ENCODE results near the gene NPHP1.
"Not testable (repeated sequence)": the region's sequence is repeated elsewhere in the genome, so short reads cannot be mapped to it uniquely, and the experiment has no call there.

NPHP1 gene

DNA sequence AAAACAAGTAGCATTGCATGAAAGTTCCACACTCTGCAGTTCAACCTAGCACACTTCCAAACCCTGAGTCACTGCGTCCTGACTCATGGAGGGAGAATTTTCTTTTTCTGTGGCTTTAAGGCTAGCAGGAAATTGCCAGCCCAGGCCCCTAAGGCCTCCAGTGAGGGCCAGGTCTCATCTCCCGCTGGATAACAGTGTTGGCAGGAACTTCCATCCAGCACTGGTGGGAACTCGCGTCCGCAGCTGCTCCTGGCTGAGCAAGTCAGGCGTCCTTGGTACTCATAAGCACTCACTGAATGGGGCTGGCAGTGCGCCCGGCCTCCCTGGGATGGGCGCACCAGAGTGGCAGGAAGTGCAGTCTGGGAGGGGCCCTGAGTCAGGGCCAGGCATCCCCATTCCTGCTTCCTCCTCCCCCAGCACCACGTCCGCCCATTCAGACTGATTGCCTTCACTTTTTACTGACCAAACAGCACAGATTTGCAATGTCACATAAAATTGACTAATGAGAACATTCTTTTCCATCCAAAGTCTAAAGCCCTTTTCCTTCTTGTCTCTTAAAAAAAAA is 103.5 kb downstream of the NPHP1 start:
- TF ChIP-seq CTCF (IDR thresholded peaks at IDR 0.05; ENCODE audit: low read depth, low read length, missing control alignments): no peak
- peak; percentile 98 for DNase-seq (ENCODE audit: extremely low read depth, low read depth)
- no peak overlapping the region for H3K4me3 ChIP-seq (replicated peaks; ENCODE audit: low read depth, low read length)

DNA sequence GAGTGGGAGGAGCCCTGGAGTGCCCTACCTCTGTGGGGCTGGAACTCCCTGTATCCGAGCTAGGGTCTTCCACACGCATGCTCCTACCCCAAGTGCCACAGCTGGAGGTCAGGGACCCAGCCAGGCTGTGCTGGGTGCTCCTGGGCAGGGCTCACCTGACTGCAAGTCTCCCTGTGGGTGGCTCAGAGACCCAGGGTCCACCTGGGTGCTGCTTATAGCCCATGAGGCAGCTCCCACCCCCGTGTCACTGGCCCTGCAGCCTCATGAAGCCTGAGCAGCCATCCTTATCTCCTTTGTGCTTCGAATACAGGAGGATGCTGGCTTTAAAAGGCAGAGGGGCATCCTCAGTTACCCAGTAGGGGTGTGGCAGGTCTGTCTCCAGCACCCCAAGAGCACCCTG is 103.9 kb downstream of the NPHP1 start:
- DNase-seq (ENCODE audit: extremely low read depth, low read depth); H3K4me3 ChIP-seq (replicated peaks; ENCODE audit: low read depth, low read length): not testable (repeated sequence)

GRCh38 chr2:110100480-110100879 is 104.3 kb downstream of the NPHP1 start:
- H3K4me3 ChIP-seq (replicated peaks; ENCODE audit: low read depth, low read length): no peak overlapping the region
- DNase-seq (ENCODE audit: extremely low read depth, low read depth): no peak
- no peak for TF ChIP-seq CTCF (IDR thresholded peaks at IDR 0.05; ENCODE audit: low read depth, low read length, missing control alignments)

DNA sequence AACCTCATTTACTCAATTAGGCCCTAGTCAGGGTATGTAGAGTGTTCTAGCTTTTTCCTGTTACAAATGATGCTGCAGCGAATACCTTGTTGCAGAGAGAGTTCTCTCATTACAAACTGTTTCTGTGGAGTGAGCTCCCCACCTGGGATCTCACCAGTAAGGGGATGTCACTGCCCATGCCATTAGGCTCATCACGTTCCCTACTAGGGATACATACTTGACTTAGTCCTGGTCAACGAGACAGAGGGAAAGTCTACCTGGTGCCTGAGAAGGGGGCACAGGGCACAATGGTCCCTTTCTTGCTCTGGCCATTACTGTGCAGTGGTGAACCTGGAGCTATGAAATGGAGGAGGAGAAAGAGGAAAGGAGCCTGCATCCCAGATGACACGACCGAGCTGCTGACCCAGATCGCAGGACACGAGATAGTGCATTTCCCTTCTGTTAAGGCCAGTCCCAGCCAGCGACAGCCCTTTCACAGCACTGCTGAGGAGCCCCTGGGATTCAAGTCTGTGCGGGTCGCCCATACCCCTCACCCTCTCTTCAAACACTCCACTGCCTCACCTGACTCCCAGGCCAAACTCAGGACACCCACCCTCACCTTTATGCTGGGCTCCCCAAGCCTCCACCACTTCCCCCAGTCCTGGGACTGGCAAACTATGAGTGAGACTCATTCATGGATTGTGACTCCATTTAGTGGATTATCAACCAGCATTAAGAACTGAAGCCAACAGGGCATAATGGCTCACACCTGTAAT is 105.2 kb downstream of the NPHP1 start:
- no peak for TF ChIP-seq CTCF (IDR thresholded peaks at IDR 0.05; ENCODE audit: low read depth, low read length, missing control alignments)
- DNase-seq (ENCODE audit: extremely low read depth, low read depth): no peak

DNA sequence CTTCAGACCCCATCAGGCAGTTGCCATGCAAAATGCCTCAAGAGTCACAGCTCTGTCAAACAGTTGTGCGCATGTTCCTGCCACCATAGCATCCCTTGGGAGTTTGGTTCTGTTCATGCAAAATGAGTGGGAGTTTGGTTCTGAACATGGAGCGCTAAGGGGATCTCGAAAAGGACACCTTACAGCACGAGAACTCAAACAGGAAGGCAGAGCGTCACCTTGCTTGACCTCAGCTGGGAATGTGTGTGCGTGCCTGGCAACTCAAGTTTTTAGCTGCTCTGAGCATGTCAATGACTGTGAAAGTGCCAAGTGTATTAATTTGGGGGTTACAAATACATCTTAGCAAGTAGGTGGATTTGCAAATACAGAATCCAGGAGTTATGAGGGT is 105.8 kb downstream of the NPHP1 start:
- no peak for TF ChIP-seq CTCF (IDR thresholded peaks at IDR 0.05; ENCODE audit: low read depth, low read length, missing control alignments)
- no peak for DNase-seq (ENCODE audit: extremely low read depth, low read depth)
- no peak overlapping the region for H3K4me3 ChIP-seq (replicated peaks; ENCODE audit: low read depth, low read length)

More for the DNA sequence above, 105.2 kb downstream of the NPHP1 start:
- no peak overlapping the region for H3K4me3 ChIP-seq (replicated peaks; ENCODE audit: low read depth, low read length)

GRCh38 chr2:110097506-110098220 is 107.2 kb downstream of the NPHP1 start:
- TF ChIP-seq CTCF (IDR thresholded peaks at IDR 0.05; ENCODE audit: low read depth, low read length, missing control alignments): no peak
- no peak overlapping the region for H3K4me3 ChIP-seq (replicated peaks; ENCODE audit: low read depth, low read length)

GRCh38 chr2:110095994-110096633 is 108.7 kb downstream of the NPHP1 start:
- TF ChIP-seq CTCF (IDR thresholded peaks at IDR 0.05; ENCODE audit: low read depth, low read length, missing control alignments): no peak

More at GRCh38 chr2:110097506-110098220, 107.2 kb downstream of the NPHP1 start:
- DNase-seq (ENCODE audit: extremely low read depth, low read depth): no peak

DNA sequence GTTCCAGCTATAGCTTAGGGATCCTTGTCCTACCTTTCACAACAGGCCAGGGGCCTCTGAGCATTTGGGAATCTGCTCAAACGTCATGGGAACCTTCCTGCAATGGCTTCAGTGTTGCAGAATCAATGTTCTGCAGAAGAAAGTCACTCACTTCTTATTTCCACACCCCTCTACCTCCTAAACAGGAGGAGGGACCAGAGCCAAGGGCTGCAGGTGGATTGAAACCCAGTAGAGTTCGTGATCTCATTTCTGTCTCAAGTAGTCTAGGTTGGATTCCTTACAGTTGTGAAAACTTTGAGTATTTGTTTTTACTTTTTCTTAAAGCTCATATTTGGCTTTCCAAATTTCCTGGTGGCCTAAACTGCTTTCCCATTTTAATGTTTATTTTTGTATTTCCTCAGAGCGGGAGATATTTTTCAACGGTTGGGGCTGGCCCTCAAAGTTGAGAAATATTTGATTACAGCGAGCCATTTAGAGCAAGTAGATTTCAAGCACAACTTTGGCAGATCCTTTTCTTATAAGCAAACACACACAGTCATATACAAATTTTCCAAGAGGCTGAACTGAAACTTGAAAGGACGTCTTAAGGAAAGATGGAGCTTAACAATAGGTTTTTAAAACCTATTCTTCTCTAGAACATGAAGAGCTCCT is 109.8 kb downstream of the NPHP1 start:
- DNase-seq (ENCODE audit: extremely low read depth, low read depth); H3K4me3 ChIP-seq (replicated peaks; ENCODE audit: low read depth, low read length): not testable (repeated sequence)

More at GRCh38 chr2:110095994-110096633, 108.7 kb downstream of the NPHP1 start:
- no peak overlapping the region for H3K4me3 ChIP-seq (replicated peaks; ENCODE audit: low read depth, low read length)
- DNase-seq (ENCODE audit: extremely low read depth, low read depth): no peak

GRCh38 chr2:110093924-110094323 is 110.9 kb downstream of the NPHP1 start:
- not testable (repeated sequence) for DNase-seq (ENCODE audit: extremely low read depth, low read depth); H3K4me3 ChIP-seq (replicated peaks; ENCODE audit: low read depth, low read length)

DNA sequence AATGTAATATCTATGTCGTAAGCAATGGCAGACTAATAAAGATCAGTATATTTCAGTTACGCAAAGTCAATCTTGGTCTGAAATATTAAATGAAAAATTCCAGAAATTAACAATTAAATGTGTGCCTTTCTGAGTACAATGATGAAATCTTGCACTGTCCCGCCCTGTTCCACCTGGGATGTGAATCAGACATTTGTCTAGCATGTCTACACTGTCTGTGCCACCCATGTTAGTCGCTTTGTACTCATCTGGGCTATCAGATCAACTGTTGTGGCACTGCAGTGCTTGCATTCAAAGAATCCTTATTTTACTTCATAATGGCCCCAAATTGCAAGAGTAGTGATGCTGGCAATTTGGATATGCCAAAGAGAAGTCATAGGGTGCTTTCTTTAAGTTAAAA is 114.6 kb downstream of the NPHP1 start:
- DNase-seq (ENCODE audit: extremely low read depth, low read depth); H3K4me3 ChIP-seq (replicated peaks; ENCODE audit: low read depth, low read length): not testable (repeated sequence)

Data from HFF-Myc (cell line).